ENCODE results near the gene MRNIP.

Gene MRNIP

DNA sequence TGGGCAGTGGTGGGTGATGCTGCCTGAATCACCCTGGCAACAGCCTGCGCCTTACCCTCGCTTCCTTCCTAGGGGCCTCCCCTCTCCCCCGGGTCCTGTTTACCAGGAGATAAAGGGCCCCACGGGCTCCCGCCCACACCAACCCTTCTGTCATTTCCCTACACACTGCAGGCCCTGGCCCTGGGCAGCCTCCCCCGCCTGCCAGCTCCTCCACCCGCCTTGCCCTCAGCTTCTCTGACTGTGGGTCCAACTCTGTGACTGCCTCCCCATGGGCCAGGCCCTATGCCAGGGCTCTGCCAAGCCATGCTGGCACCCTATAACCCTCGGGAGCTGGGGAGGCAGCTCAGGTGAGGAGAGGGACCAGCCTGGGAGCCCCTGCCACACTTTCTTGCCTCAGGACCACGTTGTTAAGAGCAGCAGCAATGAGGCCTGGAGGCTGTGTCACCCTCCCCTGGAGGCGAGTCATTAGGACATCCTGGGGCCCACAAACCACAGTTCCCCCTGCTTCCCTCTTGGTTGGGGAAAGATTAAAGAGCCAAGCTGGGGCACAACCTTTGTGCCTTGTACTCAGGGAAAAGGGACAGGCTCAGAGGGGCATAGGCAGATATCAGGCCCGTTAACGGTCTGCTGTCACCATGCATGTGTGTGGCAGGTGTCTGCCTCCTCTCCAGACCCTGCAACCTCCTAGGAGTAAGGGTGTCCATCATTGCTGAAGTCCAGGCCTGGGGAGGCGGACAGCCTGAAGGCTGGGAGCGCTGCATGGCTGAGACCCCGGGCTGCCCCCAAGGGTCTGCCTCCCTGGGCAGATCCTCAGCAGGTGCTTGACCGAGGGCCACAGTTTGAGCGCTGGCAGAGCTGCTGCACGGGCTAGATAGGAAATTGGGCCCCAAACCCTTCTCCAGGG, 54.7 kb downstream of the MRNIP start:
- DNase-seq (ENCODE audit: low read depth, low spot score), result no peak

GRCh38 chr5:179802950-179803562, 55.6 kb downstream of the MRNIP start:
- no peak for DNase-seq (ENCODE audit: low read depth, low spot score)

DNA sequence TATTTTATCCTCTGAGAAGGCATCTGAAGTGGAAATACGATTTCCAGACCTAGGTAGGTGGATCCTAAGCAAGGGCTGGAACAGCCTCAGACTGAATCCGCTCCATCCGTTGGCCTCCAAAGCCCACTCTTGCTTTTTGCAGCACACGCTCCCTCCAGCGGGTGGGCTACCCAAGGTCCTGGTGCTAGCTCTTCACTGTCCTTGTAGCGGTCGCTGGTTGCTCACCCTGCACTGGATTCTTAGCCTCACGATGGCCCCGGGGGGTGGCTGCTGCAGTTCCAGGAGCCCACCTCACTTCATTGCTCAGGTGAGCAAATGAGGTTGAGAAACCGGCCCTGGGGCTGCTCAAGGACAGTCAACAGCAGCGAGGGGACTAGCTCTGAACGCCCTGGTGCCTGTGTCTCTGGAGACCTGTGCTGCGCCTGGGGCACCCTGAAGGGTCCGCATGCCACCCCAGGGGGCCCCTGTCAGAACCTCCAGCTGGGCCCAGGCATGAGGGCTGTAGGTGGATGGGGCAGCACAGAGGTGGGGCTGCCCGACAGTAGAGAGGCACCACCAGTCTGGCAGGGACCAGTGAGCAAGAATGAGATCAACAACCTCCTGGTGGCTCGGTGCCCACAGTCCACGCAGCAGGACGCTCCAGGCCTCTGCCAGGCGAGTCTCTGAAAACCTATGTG, 56.3 kb downstream of the MRNIP start:
- DNase-seq (ENCODE audit: low read depth, low spot score), result no peak

DNA sequence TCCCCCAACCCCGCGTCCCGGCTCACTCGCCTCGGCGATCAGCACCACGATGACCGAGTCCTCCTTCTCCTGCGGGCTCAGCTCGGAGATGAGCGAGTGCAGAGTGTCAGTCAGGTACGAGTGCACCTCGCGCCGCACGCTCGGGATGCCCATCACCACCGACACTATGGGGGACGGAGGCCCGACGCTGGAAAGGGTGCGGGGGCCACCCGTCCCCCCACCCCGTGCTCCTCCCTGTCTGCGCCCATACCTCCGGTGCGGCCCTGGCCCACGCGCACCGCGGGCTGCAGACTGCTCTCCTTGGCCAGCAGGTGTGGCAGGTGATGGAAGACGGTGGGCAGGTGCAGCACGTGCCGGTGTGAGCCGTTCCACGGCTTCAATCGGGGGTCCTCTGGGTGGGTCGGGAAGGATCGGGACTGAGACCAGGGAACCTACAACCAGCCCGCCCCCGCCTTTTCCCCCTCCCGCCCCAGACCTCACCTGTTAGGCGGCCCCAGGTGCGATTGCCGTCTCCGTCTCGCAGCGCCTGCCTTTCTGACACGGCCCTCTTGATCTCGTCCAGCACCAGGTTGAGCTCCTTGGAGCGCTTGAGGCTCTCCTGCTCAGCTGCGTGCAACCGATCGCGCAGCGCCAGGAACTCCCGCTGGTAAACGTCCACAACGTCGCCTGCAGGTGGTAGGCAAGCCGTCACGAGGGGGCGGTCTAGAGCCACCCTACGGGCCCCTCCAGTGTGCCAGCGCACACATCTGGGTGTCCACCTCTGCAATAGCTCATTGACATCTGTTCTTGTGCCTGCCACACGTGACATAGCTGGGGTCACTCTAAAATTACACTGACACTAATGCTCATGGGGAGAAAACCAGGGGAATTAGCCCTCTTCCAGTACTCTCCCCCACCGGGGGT, 57.1 kb downstream of the MRNIP start:
- DNase-seq (ENCODE audit: low read depth, low spot score), result peak; percentile 67

- no peak for DNase-seq (ENCODE audit: low read depth, low spot score)
Measured at GRCh38 chr5:179800696-179801201, 57.9 kb downstream of the MRNIP start.

GRCh38 chr5:179800071-179800695, 58.4 kb downstream of the MRNIP start:
- DNase-seq (ENCODE audit: low read depth, low spot score), result no peak

GRCh38 chr5:179799644-179799973, 59.0 kb downstream of the MRNIP start:
- no peak for DNase-seq (ENCODE audit: low read depth, low spot score)

DNA sequence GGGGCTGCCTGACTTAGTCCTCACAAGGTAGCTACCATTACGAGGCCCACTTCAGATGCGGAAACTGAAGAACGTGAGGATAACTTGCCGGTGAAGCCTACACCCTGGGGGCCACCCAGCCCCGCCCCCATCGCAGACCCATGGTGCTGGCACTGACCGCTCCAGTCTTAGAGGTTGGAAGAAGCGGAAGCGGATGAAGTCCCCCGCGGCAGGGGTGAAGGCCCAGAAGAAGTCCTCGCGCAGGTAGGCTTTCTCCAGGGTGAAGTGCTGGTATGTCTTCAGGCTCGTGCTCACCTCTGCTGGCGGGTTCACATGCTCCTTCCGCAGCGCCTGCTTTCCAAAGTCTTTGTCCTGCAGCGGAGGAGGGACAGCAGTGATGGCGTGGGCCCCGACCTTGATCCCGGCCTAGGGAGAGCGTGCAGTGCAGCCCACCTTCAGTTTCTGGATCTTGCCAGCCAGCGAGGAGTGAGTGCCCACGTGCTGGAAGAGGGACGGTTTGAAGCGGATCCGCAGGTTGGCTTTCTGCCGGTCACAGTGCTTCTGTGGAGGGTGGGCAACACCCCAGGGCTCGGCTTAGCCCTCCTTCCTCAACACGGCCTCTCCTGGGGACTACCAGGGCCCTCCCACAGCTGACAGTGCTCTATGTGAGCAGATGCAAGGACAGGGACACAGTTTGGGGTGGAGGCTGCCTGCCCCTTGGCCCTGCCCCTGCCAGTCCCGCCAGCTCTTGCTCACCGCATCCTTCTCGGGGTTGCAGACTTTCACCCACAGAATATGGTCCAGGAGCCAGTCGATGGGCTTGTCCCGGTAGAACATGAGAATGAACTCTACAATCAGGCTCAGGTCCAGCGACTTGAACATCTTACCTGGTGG, 59.6 kb downstream of the MRNIP start:
- no peak for DNase-seq (ENCODE audit: low read depth, low spot score)

DNA sequence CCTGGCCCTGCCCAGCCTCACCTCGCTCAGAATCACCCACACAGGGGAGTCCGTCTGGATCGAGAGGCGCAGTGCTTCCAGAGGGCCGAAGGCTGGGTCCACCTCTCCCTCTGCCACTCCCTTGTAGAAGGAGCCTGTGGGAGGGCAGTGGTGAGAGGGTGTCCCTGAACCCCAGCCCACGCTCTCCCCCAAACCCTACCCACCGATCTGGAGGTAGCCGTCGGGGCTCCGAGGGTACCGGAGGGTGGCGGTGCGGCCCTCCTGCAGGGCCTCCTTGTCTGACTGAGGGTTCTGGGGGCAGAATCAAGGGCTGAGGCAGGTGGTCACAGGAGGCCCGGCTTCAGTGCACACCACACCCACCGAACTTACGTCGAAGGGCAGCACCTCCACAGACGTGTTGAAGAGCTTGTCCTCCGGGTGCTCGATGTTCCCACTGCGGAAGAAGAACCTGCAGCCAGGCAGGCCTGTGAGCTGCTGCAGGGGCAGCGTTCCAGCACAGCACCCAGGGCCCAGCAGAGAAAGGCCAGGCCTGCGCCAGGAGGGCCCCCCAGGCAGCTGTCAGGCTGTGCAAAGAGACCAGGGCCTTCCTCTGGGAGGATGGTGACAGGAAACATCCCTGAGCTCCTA, 60.4 kb downstream of the MRNIP start:
- no peak for DNase-seq (ENCODE audit: low read depth, low spot score)

- no peak for DNase-seq (ENCODE audit: low read depth, low spot score)
Measured at GRCh38 chr5:179797741-179798140, 60.9 kb downstream of the MRNIP start.

GRCh38 chr5:179796877-179797608, 61.6 kb downstream of the MRNIP start:
- DNase-seq (ENCODE audit: low read depth, low spot score), result no peak

GRCh38 chr5:179795863-179796833, 62.5 kb downstream of the MRNIP start:
- no peak for DNase-seq (ENCODE audit: low read depth, low spot score)

GRCh38 chr5:179795049-179795862, 63.4 kb downstream of the MRNIP start:
- DNase-seq (ENCODE audit: low read depth, low spot score), result no peak

DNA sequence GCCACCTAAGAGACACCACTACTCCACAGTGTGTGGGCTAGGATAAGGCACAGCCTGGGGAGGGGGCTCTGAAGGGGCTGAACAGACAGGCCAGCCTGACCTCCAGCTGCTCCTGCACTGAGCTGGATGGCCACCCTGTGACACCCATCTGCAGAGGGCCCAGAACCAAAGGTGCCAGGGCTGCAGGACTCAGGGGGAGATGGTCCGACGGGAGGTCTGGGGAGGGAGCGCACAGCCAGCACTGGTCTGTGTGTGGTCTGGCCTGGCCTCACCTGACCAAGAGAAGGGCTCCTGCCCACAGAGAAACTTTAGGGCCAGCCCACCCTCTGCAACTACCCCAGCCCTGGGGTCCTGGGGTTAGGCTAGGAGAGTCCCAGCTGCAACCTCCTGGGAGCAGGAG, 64.0 kb downstream of the MRNIP start:
- DNase-seq (ENCODE audit: low read depth, low spot score), result no peak

GRCh38 chr5:179794171-179794570, 64.4 kb downstream of the MRNIP start:
- no peak for DNase-seq (ENCODE audit: low read depth, low spot score)

- no peak for DNase-seq (ENCODE audit: low read depth, low spot score)
Measured at GRCh38 chr5:179793468-179794139, 65.0 kb downstream of the MRNIP start, which contains the start of gene LTC4S. TSS of gene LTC4S (plus strand) at chr5:179793986. CDS start at chr5:179794081, 95 bp downstream.

All from activated naive CD8-positive, alpha-beta T cell treated with anti-CD3 and anti-CD28 coated beads, Interleukin-2, amount 50 U/mL, for 16 hours (primary cell).